Endothelial cell of umbilical vein (primary cell): ENCODE measurements around the gene PYCR2. TPM values are rescaled to one million over a fixed set of nuclear protein-coding genes. Genes with fewer than 3 reads are reported as not detected.

Experiments used
- BruUV-seq: library from RNA; stranded (reverse); fragments of 400-500 nt; replicated peaks from 2 replicates; lab custom pipeline; 2021; lab: Mats Ljungman, UMichigan
- CTCF ChIA-PET: fragments of 300-600, 350-600 bp; sonication (Branson Sonifier 250); formaldehyde crosslinking; loops from one replicate; lab custom pipeline; 2021; ENCODE audit warnings: antibody characterized with exemption, inconsistent platforms; lab: Charles Lee
- POLR2A ChIA-PET: fragments of 300-600, 350-600 bp; sonication (Branson Sonifier 250); formaldehyde crosslinking; loops from one replicate; lab custom pipeline; 2021; ENCODE audit warnings: antibody characterized with exemption, inconsistent platforms; lab: Charles Lee
- DNase-seq: peaks from one replicate; pipeline ENCODE4 v3.0.0-alpha.2; 2011; ENCODE audit warnings: low read depth, low spot score
- FAIRE-seq: peaks from 2 replicates; lab custom pipeline; 2011; peaks lifted over from hg19 to GRCh38; lab: Jason Lieb, UNC
- H2AFZ ChIP-seq: 2 replicates; pipeline ENCODE4 v1.6.0; 2012; ENCODE audit warnings: low read depth, low read length, control low read depth, inconsistent platforms
- H3K27ac ChIP-seq: 2 replicates; pipeline ENCODE4 v1.5.1; 2011; ENCODE audit warnings: low read depth, mild to moderate bottlenecking, control low read depth, low read length, moderate library complexity; ENCODE audit not compliant: insufficient read depth
- H3K27me3 ChIP-seq, 2 experiments: 2 replicates each; pipeline versions ENCODE4 v1.6.0 to v1.6.1; 2011; ENCODE audit warnings: low read length in 2 of 2, mixed read lengths in 1 of 2; ENCODE audit not compliant: control insufficient read depth in 2 of 2, insufficient read depth in 2 of 2
- H3K36me3 ChIP-seq, 2 experiments: 2 replicates in 1 of 2; 3 replicates in 1 of 2; pipeline ENCODE4 v1.5.1; 2011; ENCODE audit warnings: low read length in 2 of 2, mild to moderate bottlenecking in 1 of 2, moderate library complexity in 1 of 2; ENCODE audit not compliant: control insufficient read depth in 2 of 2, insufficient read depth in 2 of 2; ENCODE audit errors: extremely low read depth in 1 of 2
- H3K4me1 ChIP-seq: 3 replicates; pipeline ENCODE4 v1.5.1; 2011; ENCODE audit warnings: mild to moderate bottlenecking, low read length; ENCODE audit not compliant: control insufficient read depth, insufficient read depth; ENCODE audit errors: extremely low read depth
- H3K4me2 ChIP-seq: 2 replicates; pipeline ENCODE4 v1.6.1; 2011; ENCODE audit warnings: low read length, control low read depth, mixed read lengths; ENCODE audit not compliant: insufficient read depth
- H3K4me3 ChIP-seq, 3 experiments: fragments of 200-600 bp in 1 of 3; sonication (generic), shearing (Covaris generic) in 1 of 3; replicated peaks in 1 of 3; 2 replicates each; pipeline ENCODE4 v1.5.1; 2011 to 2016; ENCODE audit warnings: control low read depth in 3 of 3, low read length in 3 of 3, mild to moderate bottlenecking in 2 of 3, inconsistent platforms in 1 of 3, low read depth in 1 of 3, moderate library complexity in 1 of 3; ENCODE audit not compliant: insufficient read depth in 1 of 3
- H3K79me2 ChIP-seq: 2 replicates; pipeline ENCODE4 v1.6.0; 2012; ENCODE audit warnings: low read length, inconsistent platforms; ENCODE audit not compliant: control insufficient read depth, insufficient read depth
- H3K9ac ChIP-seq: replicated peaks from 2 replicates; pipeline ENCODE3; 2011; ENCODE audit warnings: low read length, control low read depth; ENCODE audit not compliant: insufficient read depth; ENCODE audit errors: extremely low read depth
- H3K9me1 ChIP-seq: replicated peaks from 3 replicates; pipeline ENCODE4 v1.6.0; 2011; ENCODE audit warnings: mild to moderate bottlenecking, low read length; ENCODE audit not compliant: control insufficient read depth, insufficient read depth; ENCODE audit errors: extremely low read depth
- H3K9me3 ChIP-seq: replicated peaks from 2 replicates; pipeline ENCODE4 v1.5.1; 2012; ENCODE audit warnings: low read length, inconsistent platforms; ENCODE audit not compliant: control insufficient read depth, insufficient read depth
- H4K20me1 ChIP-seq: replicated peaks from 2 replicates; pipeline ENCODE3; 2011; ENCODE audit warnings: mild to moderate bottlenecking, low read length; ENCODE audit not compliant: control insufficient read depth, insufficient read depth; ENCODE audit errors: extremely low read depth
- EZH2 ChIP-seq: IDR thresholded peaks from 2 replicates; pipeline ENCODE4 v1.6.1; 2012; ENCODE audit warnings: borderline replicate concordance, low read depth, mild to moderate bottlenecking, moderate library complexity, low read length, inconsistent platforms; ENCODE audit not compliant: severe bottlenecking
- FOS ChIP-seq: IDR thresholded peaks from 2 replicates; pipeline ENCODE4 v1.6.1; 2011; ENCODE audit warnings: mild to moderate bottlenecking, low read length, moderate library complexity, borderline replicate concordance; ENCODE audit not compliant: insufficient read depth
- GATA2 ChIP-seq: IDR thresholded peaks from 2 replicates; pipeline ENCODE4 v1.7.0; 2011; ENCODE audit warnings: low read depth, mild to moderate bottlenecking, moderate library complexity, mixed read lengths, low read length; ENCODE audit not compliant: insufficient read length, insufficient read depth
- JUN ChIP-seq: IDR thresholded peaks from 2 replicates; pipeline ENCODE4 v1.6.1; 2011; ENCODE audit warnings: borderline replicate concordance, low read depth; ENCODE audit not compliant: insufficient read length, insufficient read depth
- MYC ChIP-seq: IDR thresholded peaks from one replicate; pipeline ENCODE4 v1.6.1; 2011; ENCODE audit warnings: mild to moderate bottlenecking, low read depth, low read length
- POLR2A ChIP-seq: IDR thresholded peaks from 2 replicates; pipeline ENCODE4 v1.6.1; 2012; ENCODE audit warnings: low read depth, mild to moderate bottlenecking, control low read depth, low read length
- POLR2AphosphoS5 ChIP-seq: IDR thresholded peaks from 2 replicates; pipeline ENCODE4 v1.6.1; 2012; ENCODE audit warnings: low read depth, mild to moderate bottlenecking, control low read depth, low read length, moderate library complexity; ENCODE audit not compliant: insufficient read depth
- dilution Hi-C: fragments of 300-500 bp; cut with MboI; formaldehyde crosslinking; loops from one replicate; pipeline ENCODE4 v1.15.0; 2019; ENCODE audit warnings: low sequenced_read_pairs; ENCODE audit not compliant: extremely low pct_ligation_motif_present
- intact Hi-C: fragments of 100-400 bp; cut with micrococcal nuclease; formaldehyde crosslinking; loops from one replicate; pipeline ENCODE4 v1.10.0; 2022
- polyA plus RNA-seq, 4 experiments: library from polyadenylated mRNA; depleted of rRNA in 3 of 4; stranded (reverse) in 3 of 4; unstranded in 1 of 4; fragments of >200 nt; gene quantifications; 2 replicates each; pipeline versions ENCODE4 v1.2.1 to v1.2.3, GENCODE V29; 2011 to 2012; ENCODE audit warnings: missing spikeins in 1 of 4
- total RNA-seq: library from RNA; stranded (reverse); gene quantifications from 2 replicates; pipeline ENCODE4 v1.2.3, GENCODE V29; 2021
- TF ChIP-seq, protein P1 (sequence below), 2 donors: IDR thresholded peaks; 1 replicate in 1 of 2; 2 replicates in 1 of 2; pipeline ENCODE4 v1.5.1; 2011; ENCODE audit warnings: low read length in 2 of 2, mild to moderate bottlenecking in 2 of 2, moderate library complexity in 2 of 2, control low read depth in 1 of 2, inconsistent platforms in 1 of 2, low read depth in 1 of 2; ENCODE audit not compliant: insufficient read depth in 1 of 2; ENCODE audit errors: extremely low read depth in 1 of 2
- TF ChIP-seq, protein P2 (sequence below): IDR thresholded peaks from 2 replicates; pipeline ENCODE4 v1.6.1; 2011; ENCODE audit not compliant: insufficient read depth, insufficient read length

The PYCR2 gene
- total and polyA plus RNA-seq, 2 donors (not counting 3 experiments of a cell fraction or from before 2014, with no cell fraction given), result 64.6 to 65.1 TPM

DNA sequence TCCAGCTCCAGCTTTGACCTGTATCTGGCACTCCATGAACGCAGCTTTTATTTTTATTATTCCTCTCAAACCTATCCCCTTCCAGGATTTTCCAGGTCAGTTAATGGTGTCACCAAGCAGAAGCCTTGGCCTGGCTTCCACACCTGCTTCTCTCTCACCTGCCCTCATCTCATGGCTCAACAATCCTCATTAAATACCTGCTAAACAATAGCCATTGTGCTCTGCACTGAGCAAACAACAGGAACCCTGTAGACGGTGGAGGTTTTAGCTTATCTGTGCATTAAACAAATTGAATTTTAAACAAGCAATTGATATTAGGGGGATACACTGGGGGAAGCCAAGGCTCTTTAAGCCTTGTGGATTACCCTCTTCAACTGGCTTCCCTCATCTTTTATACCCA lies 15.3 kb downstream of the PYCR2 start:
- Histone ChIP-seq H3K4me2 (no peak overlapping the region), H3K4me1 (no peaks in the 10 kb centered on the region), H3K9me1 (no peaks in the 10 kb centered on the region), H3K9ac (no peak overlapping the region), H2AFZ (no peak overlapping the region), H3K27ac (no peak overlapping the region), H3K36me3 (peaks cover 0 to 2% of the 10 kb centered on the region in 2 experiments), H3K4me3 (no peak overlapping the region), H3K9me3 (no peaks in the 10 kb centered on the region), H4K20me1 (no peaks in the 10 kb centered on the region), H3K79me2 (no peaks in the 10 kb centered on the region), H3K27me3 (no peaks in the 10 kb centered on the region)
- TF ChIP-seq, protein P1, sequence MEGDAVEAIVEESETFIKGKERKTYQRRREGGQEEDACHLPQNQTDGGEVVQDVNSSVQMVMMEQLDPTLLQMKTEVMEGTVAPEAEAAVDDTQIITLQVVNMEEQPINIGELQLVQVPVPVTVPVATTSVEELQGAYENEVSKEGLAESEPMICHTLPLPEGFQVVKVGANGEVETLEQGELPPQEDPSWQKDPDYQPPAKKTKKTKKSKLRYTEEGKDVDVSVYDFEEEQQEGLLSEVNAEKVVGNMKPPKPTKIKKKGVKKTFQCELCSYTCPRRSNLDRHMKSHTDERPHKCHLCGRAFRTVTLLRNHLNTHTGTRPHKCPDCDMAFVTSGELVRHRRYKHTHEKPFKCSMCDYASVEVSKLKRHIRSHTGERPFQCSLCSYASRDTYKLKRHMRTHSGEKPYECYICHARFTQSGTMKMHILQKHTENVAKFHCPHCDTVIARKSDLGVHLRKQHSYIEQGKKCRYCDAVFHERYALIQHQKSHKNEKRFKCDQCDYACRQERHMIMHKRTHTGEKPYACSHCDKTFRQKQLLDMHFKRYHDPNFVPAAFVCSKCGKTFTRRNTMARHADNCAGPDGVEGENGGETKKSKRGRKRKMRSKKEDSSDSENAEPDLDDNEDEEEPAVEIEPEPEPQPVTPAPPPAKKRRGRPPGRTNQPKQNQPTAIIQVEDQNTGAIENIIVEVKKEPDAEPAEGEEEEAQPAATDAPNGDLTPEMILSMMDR (IDR thresholded peaks at IDR 0.05; ENCODE audit: extremely low read depth in 1 of 2, insufficient read depth in 1 of 2, low read depth in 1 of 2, low read length in 2 of 2), result no peak
- TF ChIP-seq POLR2AphosphoS5 (no peak), MYC (no peak), POLR2A (no peak), JUN (no peak), GATA2 (no peak), EZH2 (no peak), FOS (no peak)
- TF ChIP-seq, protein P2, sequence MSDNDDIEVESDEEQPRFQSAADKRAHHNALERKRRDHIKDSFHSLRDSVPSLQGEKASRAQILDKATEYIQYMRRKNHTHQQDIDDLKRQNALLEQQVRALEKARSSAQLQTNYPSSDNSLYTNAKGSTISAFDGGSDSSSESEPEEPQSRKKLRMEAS, result no peak
- intact Hi-C loops, result no loop called here
- dilution Hi-C loops, result no loop called here
- CTCF ChIA-PET, result interaction anchor here (0.7 to 7.1 kb wide), 3 partner anchors 10 to 432 kb away, joined by 3 to 82 read pairs (median 40); partner anchors contain the start of gene TMEM63A
- POLR2A ChIA-PET, result no interaction called here
- no peak for DNase-seq
- FAIRE-seq, result no peak
- no TSS peak for BruUV-seq
